AG09319 (cell line): ENCODE results near the gene AGTRAP.

Experiments used
- DNase-seq: peaks from one replicate; pipeline ENCODE4 v3.0.0-alpha.2; 2010; ENCODE audit warnings: low read depth; ENCODE audit errors: extremely low read depth
- CTCF ChIP-seq: IDR thresholded peaks from 2 replicates; pipeline ENCODE4 v1.5.1; 2011; ENCODE audit warnings: low read depth, mild to moderate bottlenecking, inconsistent platforms, low read length, moderate library complexity

The AGTRAP gene

GRCh38 chr1:11779715-11780379 is 43.9 kb downstream of the AGTRAP start:
- no peak for TF ChIP-seq CTCF
- DNase-seq, result no peak

DNA sequence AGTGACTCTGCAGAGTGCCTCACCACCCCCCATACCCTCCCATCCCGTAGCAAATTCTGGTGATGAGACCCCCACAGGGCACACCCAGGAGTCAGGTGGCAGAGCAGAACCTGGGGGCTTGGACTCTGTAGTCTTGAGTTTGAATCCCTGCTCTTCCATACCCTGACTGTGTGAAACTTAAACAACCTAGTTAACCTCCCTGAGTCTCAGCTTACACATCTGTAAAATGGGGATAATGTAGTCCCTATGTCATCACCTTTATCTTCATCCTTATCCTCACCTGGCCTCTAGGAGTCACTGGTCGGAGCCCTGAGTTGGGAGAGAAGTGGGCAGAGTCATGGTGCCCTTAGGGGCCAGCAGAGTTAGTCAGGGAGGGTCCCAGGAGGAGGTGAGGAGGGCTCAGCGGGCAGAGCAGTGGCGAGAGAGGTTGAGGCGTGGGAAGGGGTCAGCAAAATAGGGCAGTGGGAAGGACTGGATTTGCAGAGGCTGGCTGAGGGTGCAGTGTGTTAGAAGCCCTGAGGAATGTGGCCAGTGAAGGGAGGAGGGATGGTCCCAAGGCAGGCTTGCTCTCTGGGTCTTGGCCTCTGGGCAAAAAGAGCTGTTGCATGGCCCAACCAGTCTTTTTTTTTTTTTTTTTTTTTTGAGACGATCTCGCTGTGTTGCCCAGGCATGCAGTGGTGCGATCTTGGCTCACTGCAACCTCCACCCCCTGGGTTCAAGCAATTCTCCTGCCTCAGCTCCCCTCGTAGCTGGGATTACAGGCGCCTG is 44.6 kb downstream of the AGTRAP start:
- TF ChIP-seq CTCF, result no peak
- no peak for DNase-seq

- DNase-seq, result no peak
- TF ChIP-seq CTCF, result no peak
These were observed 45.4 kb downstream of the AGTRAP start for GRCh38 chr1:11781297-11781696.

DNA sequence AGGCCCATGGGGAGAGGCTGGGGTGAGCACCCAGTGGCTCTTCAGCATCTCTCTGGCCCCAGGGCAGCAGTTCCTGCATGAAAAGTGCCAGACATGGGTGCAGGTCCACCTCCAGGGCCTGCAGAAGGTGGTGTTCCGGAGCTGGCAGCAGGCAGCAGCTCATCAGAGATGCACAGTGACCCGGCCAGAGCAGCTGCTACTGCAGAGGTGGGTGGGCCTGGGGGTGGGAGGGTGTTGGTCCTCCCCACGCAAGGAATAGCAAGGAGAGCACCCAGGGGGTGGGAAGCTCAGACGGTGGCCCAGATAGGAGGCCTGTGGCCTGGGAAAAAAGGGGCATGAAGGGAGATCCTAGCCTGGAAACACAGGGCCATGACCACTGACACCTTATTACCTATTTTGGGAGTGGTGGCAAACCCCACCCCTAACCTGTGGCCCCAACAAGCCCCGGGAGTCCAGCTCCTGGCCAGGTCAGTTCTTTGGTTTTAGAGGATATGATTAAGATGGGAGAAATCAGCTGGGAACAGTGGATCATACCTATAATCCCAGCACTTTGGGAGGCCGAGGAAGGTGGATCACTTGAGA is 46.3 kb downstream of the AGTRAP start:
- no peak for DNase-seq
- no peak for TF ChIP-seq CTCF

- DNase-seq, result no peak
- no peak for TF ChIP-seq CTCF
These were observed 47.6 kb downstream of the AGTRAP start for GRCh38 chr1:11783556-11783955.

DNA sequence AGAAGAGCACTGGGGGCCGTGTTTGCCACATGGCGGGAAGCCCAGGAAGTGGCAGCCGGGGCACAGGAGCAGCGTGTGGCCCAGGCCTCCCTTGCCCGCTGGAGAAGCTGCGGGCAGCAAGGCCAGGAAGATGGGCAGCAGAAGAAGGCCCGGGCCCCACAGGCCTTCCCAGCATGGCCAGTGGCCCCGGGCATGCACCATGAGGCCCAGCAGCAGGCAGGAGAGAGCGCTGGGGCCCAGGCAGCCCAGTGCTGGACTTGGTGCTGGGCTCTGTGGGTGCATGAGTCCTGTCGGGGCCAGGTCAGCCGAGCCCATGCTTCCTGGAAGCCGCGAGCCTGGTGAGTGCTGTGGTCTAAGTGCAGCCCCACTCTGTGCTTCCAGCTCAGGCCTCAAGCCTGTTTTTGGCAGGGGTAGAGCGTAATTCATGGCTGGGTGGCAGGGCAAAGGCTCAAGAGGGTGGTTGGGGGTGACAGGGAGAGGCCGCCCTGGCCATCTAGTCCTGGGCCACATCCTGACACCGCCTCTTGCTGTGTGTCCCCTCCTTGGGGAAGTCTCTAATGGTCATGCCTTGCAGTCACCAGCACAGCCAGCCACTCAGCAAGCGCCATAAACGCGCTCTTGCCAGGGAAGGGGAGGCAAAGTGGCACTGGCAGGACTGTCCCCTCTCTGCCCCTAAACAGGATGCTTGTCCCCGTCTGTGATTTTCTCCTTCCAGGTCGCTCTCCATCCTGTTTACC is 48.5 kb downstream of the AGTRAP start:
- no peak for TF ChIP-seq CTCF
- DNase-seq, result no peak
